Skeletal muscle satellite cell (primary cell): Measurements from ENCODE around the gene UHRF2.
"Not testable (repeated sequence)": the region's sequence is repeated elsewhere in the genome, so short reads cannot be mapped to it uniquely, and the experiment has no call there.

Experiments
- H3K27me3 ChIP-seq: 2 replicates; pipeline ENCODE4 v1.7.0; 2013; ENCODE audit warnings: low read length; ENCODE audit not compliant: control insufficient read depth, insufficient read depth
- H3K36me3 ChIP-seq: 2 replicates; pipeline ENCODE4 v1.7.0; 2013; ENCODE audit warnings: mild to moderate bottlenecking, control low read depth, low read length; ENCODE audit not compliant: insufficient read depth
- H3K4me1 ChIP-seq: 2 replicates; pipeline ENCODE4 v1.7.0; 2013; ENCODE audit warnings: low read length; ENCODE audit not compliant: control insufficient read depth, insufficient read depth
- H3K4me2 ChIP-seq: 2 replicates; pipeline ENCODE4 v1.7.0; 2013; ENCODE audit warnings: mild to moderate bottlenecking, low read length
- H3K4me3 ChIP-seq: 2 replicates; pipeline ENCODE4 v1.7.0; 2013; ENCODE audit warnings: low read length
- H3K9ac ChIP-seq: 2 replicates; pipeline ENCODE4 v1.7.0; 2013; ENCODE audit warnings: mild to moderate bottlenecking, low read depth, low read length, moderate library complexity
- H3K9me3 ChIP-seq: replicated peaks from 2 replicates; pipeline ENCODE4 v1.7.0; 2013; ENCODE audit warnings: mild to moderate bottlenecking, control low read depth, low read length

UHRF2 gene

DNA sequence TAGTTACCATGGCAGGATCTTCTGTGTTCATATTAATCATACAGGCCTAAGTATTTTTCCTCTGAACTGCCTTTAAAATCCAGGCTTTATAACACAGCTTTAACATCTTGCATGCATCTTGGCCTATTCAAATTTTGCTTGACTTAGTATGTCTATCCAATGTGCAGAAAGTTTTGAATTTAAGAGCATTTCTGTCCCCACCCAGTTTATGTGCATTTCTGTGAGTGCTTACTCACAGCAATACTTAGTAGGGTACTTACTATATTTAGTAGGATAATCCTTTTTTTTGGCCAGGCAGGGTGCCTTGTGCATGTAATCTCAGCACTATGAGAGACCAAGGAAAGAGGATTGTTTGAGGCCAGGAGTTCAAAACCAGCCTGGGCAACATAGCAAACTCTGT is 18.0 kb downstream of the UHRF2 start:
- Histone ChIP-seq H3K9ac (no peak overlapping the region), H3K4me1 (peaks cover 56% of the 10 kb centered on the region), H3K4me3 (no peak overlapping the region), H3K9me3 (no peaks in the 10 kb centered on the region), H3K4me2 (no peak overlapping the region), H3K36me3 (peaks cover 23% of the 10 kb centered on the region), H3K27me3 (no peaks in the 10 kb centered on the region)

- Histone ChIP-seq H3K27me3 (no peaks in the 10 kb centered on the region), H3K9ac (peak overlapping the region; percentile 62), H3K36me3 (peaks cover 36% of the 10 kb centered on the region), H3K4me1 (peaks cover 43% of the 10 kb centered on the region), H3K4me2 (peak overlapping the region; percentile 59), H3K4me3 (peak overlapping the region; percentile 44), H3K9me3 (no peaks in the 10 kb centered on the region)
These were observed 20.4 kb downstream of the UHRF2 start for GRCh38 chr9:6433410-6433809.

DNA sequence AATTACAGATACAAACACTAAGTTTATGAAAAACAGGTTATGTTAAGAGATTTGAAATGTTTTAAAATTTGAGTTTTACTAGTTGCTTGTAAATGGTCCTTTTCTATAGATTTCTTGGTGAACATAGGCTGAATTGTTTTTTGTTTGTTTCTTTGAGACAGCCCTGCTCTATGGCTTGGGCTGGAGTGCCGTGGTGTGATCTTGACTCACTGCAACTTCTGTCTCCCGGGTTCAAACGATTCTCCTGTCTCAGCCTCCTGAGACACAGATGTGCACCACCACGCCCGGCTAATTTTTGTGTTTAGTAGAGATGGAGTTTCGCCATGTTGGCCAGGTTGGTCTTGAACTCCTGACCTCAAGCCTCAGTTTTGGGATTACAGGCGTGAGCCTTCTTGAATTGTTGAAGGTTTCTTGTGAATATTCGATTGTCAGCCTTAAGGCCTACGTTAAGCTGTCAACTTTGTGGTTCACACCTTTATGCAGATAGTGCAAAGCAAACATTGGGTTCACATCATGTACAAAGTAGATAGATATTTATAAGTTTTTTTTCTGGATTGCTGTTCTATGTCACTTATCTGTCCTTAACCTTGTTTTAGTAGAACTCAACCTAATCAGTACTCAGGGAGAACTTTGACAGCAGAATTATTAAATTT is 26.2 kb downstream of the UHRF2 start:
- Histone ChIP-seq H3K4me1 (peaks cover 24% of the 10 kb centered on the region), H3K4me2 (no peak overlapping the region), H3K9me3 (no peaks in the 10 kb centered on the region), H3K36me3 (peaks cover 48% of the 10 kb centered on the region), H3K4me3 (no peak overlapping the region), H3K9ac (no peak overlapping the region), H3K27me3 (no peaks in the 10 kb centered on the region)

- Histone ChIP-seq H3K4me2 (no peak overlapping the region), H3K4me3 (no peak overlapping the region), H3K36me3 (peaks cover 46% of the 10 kb centered on the region), H3K9ac (no peak overlapping the region), H3K27me3 (no peaks in the 10 kb centered on the region), H3K4me1 (peaks cover 17% of the 10 kb centered on the region), H3K9me3 (no peaks in the 10 kb centered on the region)
These were observed 27.4 kb downstream of the UHRF2 start for GRCh38 chr9:6440405-6440804.

DNA sequence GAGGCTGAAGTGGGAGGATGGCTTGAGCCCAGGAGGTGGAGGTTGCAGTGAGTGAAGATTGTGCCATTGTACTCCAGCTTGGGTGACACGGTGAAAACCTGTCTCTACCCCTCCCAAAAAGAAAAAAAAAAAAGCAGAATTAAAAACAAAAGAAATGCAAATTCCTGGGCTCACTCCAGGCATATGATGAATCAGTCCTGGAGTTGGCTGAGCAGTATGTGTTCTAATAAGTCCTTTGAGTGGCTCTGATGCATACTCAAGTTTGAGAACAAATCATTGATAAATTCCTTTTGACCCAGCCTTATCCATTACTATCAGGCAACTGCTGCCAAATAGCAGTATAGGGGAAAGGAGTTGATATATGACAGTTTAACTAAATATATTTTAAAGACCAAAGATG is 28.3 kb downstream of the UHRF2 start:
- Histone ChIP-seq H3K4me3 (no peak overlapping the region), H3K4me2 (no peak overlapping the region), H3K9me3 (no peaks in the 10 kb centered on the region), H3K27me3 (no peaks in the 10 kb centered on the region), H3K36me3 (peaks cover 44% of the 10 kb centered on the region), H3K9ac (no peak overlapping the region), H3K4me1 (peaks cover 17% of the 10 kb centered on the region)

DNA sequence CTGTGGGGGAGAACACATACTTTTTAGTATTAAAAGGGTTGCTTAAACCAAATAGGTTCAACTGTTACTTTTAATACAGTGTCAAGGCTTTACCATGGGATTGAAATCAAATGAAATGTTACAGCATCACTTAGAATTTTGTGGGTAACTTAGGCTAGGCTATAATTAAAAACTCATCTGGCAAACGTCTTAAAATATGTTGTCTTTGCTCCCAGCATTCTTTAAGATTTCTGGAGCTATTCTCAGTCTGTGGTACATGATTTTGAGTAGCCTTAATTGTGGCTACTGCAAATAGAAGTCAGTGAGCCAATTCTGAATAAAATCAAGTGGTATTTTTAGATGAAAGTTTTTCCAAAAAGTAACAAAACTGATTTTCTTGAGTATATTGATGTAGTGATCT is 30.7 kb downstream of the UHRF2 start:
- Histone ChIP-seq H3K9ac (no peak overlapping the region), H3K4me1 (peaks cover 17% of the 10 kb centered on the region), H3K4me3 (no peak overlapping the region), H3K36me3 (peaks cover 38% of the 10 kb centered on the region), H3K4me2 (no peak overlapping the region), H3K9me3 (no peaks in the 10 kb centered on the region), H3K27me3 (no peaks in the 10 kb centered on the region)

- Histone ChIP-seq H3K9ac (no peak overlapping the region), H3K27me3 (no peaks in the 10 kb centered on the region), H3K9me3 (no peaks in the 10 kb centered on the region), H3K36me3 (peaks cover 36% of the 10 kb centered on the region), H3K4me1 (peaks cover 19% of the 10 kb centered on the region), H3K4me3 (no peak overlapping the region), H3K4me2 (no peak overlapping the region)
These were observed 31.1 kb downstream of the UHRF2 start for GRCh38 chr9:6444128-6444527.

DNA sequence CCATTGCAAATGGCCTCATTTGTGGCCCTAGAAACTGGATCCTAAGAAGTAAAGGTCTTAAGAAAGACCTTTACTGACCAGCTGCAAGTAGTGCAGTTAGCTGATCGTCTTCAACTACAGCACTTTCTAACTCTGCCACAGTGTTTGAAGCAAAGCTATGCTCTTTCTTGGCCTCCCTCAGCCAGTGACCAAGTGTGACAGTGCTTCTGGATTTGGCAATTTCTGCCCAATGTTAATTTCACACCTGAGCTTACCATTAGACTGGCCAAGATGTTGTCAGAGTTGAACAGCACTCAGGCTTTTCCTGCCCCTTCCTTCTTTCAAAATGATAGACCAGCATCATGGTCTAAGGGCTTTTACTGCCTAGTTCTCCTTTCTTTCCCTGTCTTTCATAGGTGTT is 36.1 kb downstream of the UHRF2 start:
- H3K9ac ChIP-seq, result no peak overlapping the region
- H3K4me1 ChIP-seq, result peaks cover 31% of the 10 kb centered on the region
- peaks cover 35% of the 10 kb centered on the region for H3K36me3 ChIP-seq
- H3K9me3 ChIP-seq, result no peaks in the 10 kb centered on the region
- H3K4me2 ChIP-seq, result no peak overlapping the region
- H3K4me3 ChIP-seq, result no peak overlapping the region
- H3K27me3 ChIP-seq, result no peaks in the 10 kb centered on the region

- Histone ChIP-seq H3K9me3 (no peaks in the 10 kb centered on the region), H3K4me1 (peaks cover 31% of the 10 kb centered on the region), H3K36me3 (peaks cover 31% of the 10 kb centered on the region), H3K9ac (no peak overlapping the region), H3K27me3 (no peaks in the 10 kb centered on the region), H3K4me3 (no peak overlapping the region), H3K4me2 (no peak overlapping the region)
These were observed 36.6 kb downstream of the UHRF2 start for GRCh38 chr9:6449645-6450044.

GRCh38 chr9:6450641-6451375 is 37.8 kb downstream of the UHRF2 start:
- Histone ChIP-seq H3K9me3 (no peaks in the 10 kb centered on the region), H3K9ac (no peak overlapping the region), H3K36me3 (peaks cover 27% of the 10 kb centered on the region), H3K4me2 (no peak overlapping the region), H3K4me3 (no peak overlapping the region), H3K27me3 (no peaks in the 10 kb centered on the region), H3K4me1 (peaks cover 31% of the 10 kb centered on the region)

- peaks cover 20% of the 10 kb centered on the region for H3K4me1 ChIP-seq
- H3K36me3 ChIP-seq, result peaks cover 19% of the 10 kb centered on the region
- H3K4me3 ChIP-seq, H3K9me3 ChIP-seq, H3K4me2 ChIP-seq, H3K27me3 ChIP-seq, H3K9ac ChIP-seq: not testable (repeated sequence)
These were observed 42.3 kb downstream of the UHRF2 start for GRCh38 chr9:6455292-6455691.

DNA sequence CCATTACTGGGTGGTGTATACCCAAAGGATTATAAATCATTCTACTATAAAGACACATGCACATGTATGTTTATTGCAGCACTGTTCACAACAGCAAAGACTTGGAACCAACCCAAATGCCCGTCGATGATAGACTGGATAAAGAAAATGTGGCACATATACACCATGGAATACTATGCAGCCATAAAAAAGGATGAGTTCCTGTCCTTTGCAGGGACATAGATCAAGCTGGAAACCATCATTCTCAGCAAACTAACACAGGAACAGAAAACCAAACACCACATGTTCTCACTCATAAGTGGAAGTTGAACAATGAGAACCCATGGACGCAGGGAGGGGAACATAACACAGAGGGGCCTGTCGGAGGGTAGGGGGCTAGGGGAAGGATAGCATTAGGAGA is 45.7 kb downstream of the UHRF2 start:
- H3K9me3 ChIP-seq, H3K4me3 ChIP-seq, H3K4me1 ChIP-seq, H3K4me2 ChIP-seq, H3K27me3 ChIP-seq, H3K9ac ChIP-seq: not testable (repeated sequence)
- H3K36me3 ChIP-seq, result peaks cover 39% of the 10 kb centered on the region
